T-helper 1 cell treated with Interleukin-12 subunit alpha and Interleukin-12 subunit beta and Interleukin-4 antibody, amounts not matched to agents 30 μg/mL and 1 μg/mL, for 36 hours (primary cell): ENCODE measurements around the gene AGMAT.

Experiments
- H3K27ac Mint-ChIP-seq: one replicate; pipeline ENCODE4 v1.8.0; 2021; ENCODE audit warnings: mild to moderate bottlenecking, mixed read lengths
- H3K27me3 Mint-ChIP-seq: one replicate; pipeline ENCODE4 v1.8.0; 2021; ENCODE audit warnings: low read depth, mixed read lengths
- H3K36me3 Mint-ChIP-seq: one replicate; pipeline ENCODE4 v1.8.0; 2021; ENCODE audit warnings: low read depth, mixed read lengths
- H3K4me1 Mint-ChIP-seq: one replicate; pipeline ENCODE4 v1.8.0; 2021; ENCODE audit warnings: low read depth, mixed read lengths
- H3K4me3 Mint-ChIP-seq: one replicate; pipeline ENCODE4 v1.8.0; 2021; ENCODE audit warnings: mild to moderate bottlenecking, moderate library complexity, mixed read lengths
- H3K9me3 Mint-ChIP-seq: one replicate; pipeline ENCODE4 v1.8.0; 2021; ENCODE audit warnings: mixed read lengths

Gene AGMAT

GRCh38 chr1:15592285-15592684 lies 7.4 kb upstream of the AGMAT start:
- no peak overlapping the region for H3K4me3 Mint-ChIP-seq

GRCh38 chr1:15583016-15583706 lies 1.7 kb downstream of the AGMAT start:
- H3K9me3 Mint-ChIP-seq = no peaks in the 10 kb centered on the region
- H3K4me3 Mint-ChIP-seq = peak overlapping the region; percentile 71
- H3K27ac Mint-ChIP-seq = no peak overlapping the region
- H3K36me3 Mint-ChIP-seq = peaks cover 24% of the 10 kb centered on the region
- H3K27me3 Mint-ChIP-seq = no peaks in the 10 kb centered on the region
- peaks cover 36% of the 10 kb centered on the region for H3K4me1 Mint-ChIP-seq

More at GRCh38 chr1:15592285-15592684, 7.4 kb upstream of the AGMAT start:
- Mint-ChIP-seq H3K9me3 (no peaks in the 10 kb centered on the region), H3K4me1 (no peaks in the 10 kb centered on the region), H3K27me3 (no peaks in the 10 kb centered on the region), H3K36me3 (peaks cover 8% of the 10 kb centered on the region), H3K27ac (no peak overlapping the region)

GRCh38 chr1:15579683-15580047 lies 5.2 kb downstream of the AGMAT start:
- H3K4me3 Mint-ChIP-seq = peak overlapping the region; percentile 67
- H3K36me3 Mint-ChIP-seq = peaks cover 19% of the 10 kb centered on the region
- no peaks in the 10 kb centered on the region for H3K27me3 Mint-ChIP-seq
- H3K9me3 Mint-ChIP-seq = no peaks in the 10 kb centered on the region
- peaks cover 42% of the 10 kb centered on the region for H3K4me1 Mint-ChIP-seq
- H3K27ac Mint-ChIP-seq = peak overlapping the region; percentile 93

- H3K4me3 Mint-ChIP-seq = peak overlapping the region; percentile 67
- H3K4me1 Mint-ChIP-seq = peaks cover 38% of the 10 kb centered on the region
- peak overlapping the region; percentile 93 for H3K27ac Mint-ChIP-seq
Measured at GRCh38 chr1:15578921-15579682, 5.7 kb downstream of the AGMAT start.

GRCh38 chr1:15577691-15578090 lies 7.2 kb downstream of the AGMAT start:
- H3K27ac Mint-ChIP-seq = peak overlapping the region; percentile 93
- H3K4me1 Mint-ChIP-seq = peaks cover 29% of the 10 kb centered on the region
- H3K4me3 Mint-ChIP-seq = peak overlapping the region; percentile 50
- no peaks in the 10 kb centered on the region for H3K27me3 Mint-ChIP-seq
- peaks cover 27% of the 10 kb centered on the region for H3K36me3 Mint-ChIP-seq
- H3K9me3 Mint-ChIP-seq = no peaks in the 10 kb centered on the region

More at GRCh38 chr1:15578921-15579682, 5.7 kb downstream of the AGMAT start:
- Mint-ChIP-seq H3K36me3 (peaks cover 20% of the 10 kb centered on the region), H3K9me3 (no peaks in the 10 kb centered on the region), H3K27me3 (no peaks in the 10 kb centered on the region)

GRCh38 chr1:15575549-15576150 lies 9.2 kb downstream of the AGMAT start:
- Mint-ChIP-seq H3K36me3 (peaks cover 29% of the 10 kb centered on the region), H3K4me1 (peaks cover 27% of the 10 kb centered on the region), H3K9me3 (no peaks in the 10 kb centered on the region), H3K27ac (no peak overlapping the region), H3K4me3 (no peak overlapping the region), H3K27me3 (no peaks in the 10 kb centered on the region)

- Mint-ChIP-seq H3K9me3 (no peaks in the 10 kb centered on the region), H3K36me3 (peaks cover 29% of the 10 kb centered on the region), H3K27me3 (no peaks in the 10 kb centered on the region), H3K4me3 (no peak overlapping the region), H3K4me1 (peaks cover 24% of the 10 kb centered on the region), H3K27ac (peak overlapping the region; percentile 4)
Measured at GRCh38 chr1:15574741-15575140, 10.1 kb downstream of the AGMAT start.

- Mint-ChIP-seq H3K4me3 (no peak overlapping the region), H3K27me3 (no peaks in the 10 kb centered on the region), H3K27ac (no peak overlapping the region), H3K36me3 (peaks cover 25% of the 10 kb centered on the region), H3K9me3 (no peaks in the 10 kb centered on the region), H3K4me1 (peaks cover 12% of the 10 kb centered on the region)
Measured at GRCh38 chr1:15573477-15573876, 11.4 kb downstream of the AGMAT start.

GRCh38 chr1:15571266-15571665 lies 13.6 kb downstream of the AGMAT start:
- Mint-ChIP-seq H3K4me3 (no peak overlapping the region), H3K4me1 (no peaks in the 10 kb centered on the region), H3K27me3 (no peaks in the 10 kb centered on the region), H3K9me3 (no peaks in the 10 kb centered on the region), H3K36me3 (peaks cover 35% of the 10 kb centered on the region), H3K27ac (no peak overlapping the region)

GRCh38 chr1:15570861-15571260 lies 14.0 kb downstream of the AGMAT start:
- Mint-ChIP-seq H3K27me3 (no peaks in the 10 kb centered on the region), H3K4me3 (no peak overlapping the region), H3K9me3 (no peaks in the 10 kb centered on the region), H3K36me3 (peaks cover 37% of the 10 kb centered on the region), H3K4me1 (no peaks in the 10 kb centered on the region), H3K27ac (no peak overlapping the region)

GRCh38 chr1:15568387-15569073 lies 16.3 kb downstream of the AGMAT start:
- Mint-ChIP-seq H3K27ac (no peak overlapping the region), H3K9me3 (no peaks in the 10 kb centered on the region), H3K4me1 (no peaks in the 10 kb centered on the region), H3K27me3 (no peaks in the 10 kb centered on the region), H3K36me3 (peaks cover 41% of the 10 kb centered on the region), H3K4me3 (no peak overlapping the region)

GRCh38 chr1:15559189-15559810 lies 25.6 kb downstream of the AGMAT start:
- Mint-ChIP-seq H3K36me3 (peaks cover 20% of the 10 kb centered on the region), H3K27me3 (no peaks in the 10 kb centered on the region), H3K4me1 (no peaks in the 10 kb centered on the region), H3K4me3 (no peak overlapping the region), H3K27ac (no peak overlapping the region), H3K9me3 (no peaks in the 10 kb centered on the region)

- Mint-ChIP-seq H3K36me3 (peaks cover 15% of the 10 kb centered on the region), H3K4me3 (no peak overlapping the region), H3K4me1 (no peaks in the 10 kb centered on the region), H3K27ac (no peak overlapping the region), H3K27me3 (no peaks in the 10 kb centered on the region), H3K9me3 (no peaks in the 10 kb centered on the region)
Measured at GRCh38 chr1:15558516-15558915, 26.3 kb downstream of the AGMAT start.

- no peak overlapping the region for H3K27ac Mint-ChIP-seq
- no peak overlapping the region for H3K4me3 Mint-ChIP-seq
- no peaks in the 10 kb centered on the region for H3K4me1 Mint-ChIP-seq
- peaks cover 16% of the 10 kb centered on the region for H3K36me3 Mint-ChIP-seq
- H3K27me3 Mint-ChIP-seq = no peaks in the 10 kb centered on the region
- no peaks in the 10 kb centered on the region for H3K9me3 Mint-ChIP-seq
Measured at GRCh38 chr1:15557594-15557993, 27.3 kb downstream of the AGMAT start.
